Astrocyte (in vitro differentiated cells and primary cell): ENCODE data around the gene RNF145. TPM values are rescaled to one million over a fixed set of nuclear protein-coding genes. Genes with fewer than 3 reads are reported as not detected.
"Not testable (repeated sequence)": the region's sequence is repeated elsewhere in the genome, so short reads cannot be mapped to it uniquely, and the experiment has no call there.

Experiments used
- DNase-seq: peaks from one replicate; pipeline ENCODE4 v3.0.0-alpha.2; 2010; ENCODE audit warnings: low read depth
- FAIRE-seq: peaks from 2 replicates; lab custom pipeline; 2011; peaks lifted over from hg19 to GRCh38; lab: Jason Lieb, UNC
- H2AFZ ChIP-seq: 2 replicates; pipeline ENCODE4 v1.6.0; 2012; ENCODE audit warnings: low read depth, low read length, inconsistent platforms
- H3K27ac ChIP-seq: 2 replicates; pipeline ENCODE4 v1.5.1; 2011; ENCODE audit warnings: low read depth, low read length, inconsistent platforms
- H3K27me3 ChIP-seq: 2 replicates; pipeline ENCODE4 v1.6.0; 2011; ENCODE audit warnings: low read length, inconsistent platforms; ENCODE audit not compliant: insufficient read depth
- H3K36me3 ChIP-seq: 2 replicates; pipeline ENCODE4 v1.5.1; 2011; ENCODE audit warnings: low read length, inconsistent platforms; ENCODE audit not compliant: insufficient read depth
- H3K4me1 ChIP-seq: 2 replicates; pipeline ENCODE4 v1.5.1; 2011; ENCODE audit warnings: low read length, inconsistent platforms; ENCODE audit not compliant: insufficient read depth
- H3K4me2 ChIP-seq: 2 replicates; pipeline ENCODE4 v1.6.0; 2012; ENCODE audit warnings: low read length, inconsistent platforms
- H3K4me3 ChIP-seq: 2 replicates; pipeline ENCODE4 v1.5.1; 2011; ENCODE audit warnings: low read depth, mild to moderate bottlenecking, low read length, inconsistent platforms; ENCODE audit not compliant: insufficient read depth
- H3K79me2 ChIP-seq: 2 replicates; pipeline ENCODE4 v1.6.0; 2012; ENCODE audit warnings: mild to moderate bottlenecking, low read length, inconsistent platforms; ENCODE audit not compliant: insufficient read depth
- H3K9ac ChIP-seq: 2 replicates; pipeline ENCODE4 v1.6.0; 2012; ENCODE audit warnings: mild to moderate bottlenecking, low read length, inconsistent platforms
- H3K9me3 ChIP-seq: 2 replicates; pipeline ENCODE4 v1.5.1; 2012; ENCODE audit warnings: low read depth, mild to moderate bottlenecking, low read length, inconsistent platforms; ENCODE audit not compliant: insufficient read depth
- H4K20me1 ChIP-seq: 2 replicates; pipeline ENCODE4 v1.6.0; 2012; ENCODE audit warnings: low read length, inconsistent platforms; ENCODE audit not compliant: insufficient read depth
- H3K27ac Mint-ChIP-seq: one replicate; pipeline ENCODE4 v1.8.0; 2021; ENCODE audit warnings: mild to moderate bottlenecking, mixed read lengths; ENCODE audit not compliant: unreplicated experiment
- H3K27me3 Mint-ChIP-seq: one replicate; pipeline ENCODE4 v1.8.0; 2021; ENCODE audit warnings: low read depth, mixed read lengths; ENCODE audit not compliant: unreplicated experiment
- H3K36me3 Mint-ChIP-seq: one replicate; pipeline ENCODE4 v1.8.0; 2021; ENCODE audit warnings: low read depth, mixed read lengths; ENCODE audit not compliant: unreplicated experiment
- H3K4me1 Mint-ChIP-seq: one replicate; pipeline ENCODE4 v1.8.0; 2021; ENCODE audit warnings: low read depth, mixed read lengths; ENCODE audit not compliant: unreplicated experiment
- H3K4me3 Mint-ChIP-seq: one replicate; pipeline ENCODE4 v1.8.0; 2021; ENCODE audit warnings: mild to moderate bottlenecking, moderate library complexity, mixed read lengths; ENCODE audit not compliant: unreplicated experiment
- H3K9me3 Mint-ChIP-seq: one replicate; pipeline ENCODE4 v1.8.0; 2021; ENCODE audit warnings: mild to moderate bottlenecking, mixed read lengths; ENCODE audit not compliant: unreplicated experiment
- CTCF ChIP-seq: IDR thresholded peaks from 2 replicates; pipeline ENCODE4 v1.5.1; 2011; ENCODE audit warnings: low read depth, mild to moderate bottlenecking, inconsistent platforms, low read length, moderate library complexity; ENCODE audit not compliant: insufficient read depth
- EZH2 ChIP-seq: IDR thresholded peaks from 2 replicates; pipeline ENCODE4 v1.6.1; 2012; ENCODE audit warnings: mild to moderate bottlenecking, low read length, inconsistent platforms; ENCODE audit not compliant: insufficient read depth
- total RNA-seq: library from RNA; stranded (reverse); gene quantifications from 2 replicates; pipeline ENCODE4 v1.2.1, GENCODE V29; 2021

RNF145 gene
- total RNA-seq, 1 donor from 2014 or later: 54.0 TPM

DNA sequence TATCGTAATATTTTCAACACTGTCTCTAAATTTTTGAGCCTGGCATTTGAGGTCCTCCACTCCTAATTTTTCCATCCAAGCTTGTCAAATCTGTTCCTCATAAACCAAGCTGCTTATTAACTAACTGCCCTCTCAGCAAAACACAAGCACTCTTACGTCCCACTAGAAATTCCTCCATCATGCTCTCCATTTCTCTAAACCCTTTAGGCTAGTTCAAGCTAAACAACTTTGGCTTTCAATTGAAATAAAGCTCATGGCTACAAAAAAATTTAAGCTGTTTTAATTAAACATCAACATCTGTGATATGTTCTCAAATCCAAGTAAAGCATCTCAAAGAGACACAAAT is 45.7 kb downstream of the RNF145 start:
- peaks cover 25% of the 10 kb centered on the region for H3K4me1 Mint-ChIP-seq
- no peak for TF ChIP-seq CTCF
- no peak for TF ChIP-seq EZH2
- H3K27ac Mint-ChIP-seq: peak overlapping the region; percentile 84
- Histone ChIP-seq H2AFZ (no peak overlapping the region), H3K9me3 (no peaks in the 10 kb centered on the region), H3K36me3 (peaks cover 25% of the 10 kb centered on the region), H3K27ac (peak overlapping the region; percentile 88), H3K79me2 (peaks cover 7% of the 10 kb centered on the region), H3K4me1 (peaks cover 12% of the 10 kb centered on the region), H3K4me3 (no peak overlapping the region), H4K20me1 (peaks cover 3% of the 10 kb centered on the region), H3K9ac (peak overlapping the region; percentile 67), H3K27me3 (no peaks in the 10 kb centered on the region), H3K4me2 (peak overlapping the region; percentile 65)
- peaks cover 3% of the 10 kb centered on the region for H3K36me3 Mint-ChIP-seq
- FAIRE-seq: no peak
- H3K27me3 Mint-ChIP-seq: no peaks in the 10 kb centered on the region
- no peak overlapping the region for H3K4me3 Mint-ChIP-seq
- no peak for DNase-seq
- no peaks in the 10 kb centered on the region for H3K9me3 Mint-ChIP-seq

DNA sequence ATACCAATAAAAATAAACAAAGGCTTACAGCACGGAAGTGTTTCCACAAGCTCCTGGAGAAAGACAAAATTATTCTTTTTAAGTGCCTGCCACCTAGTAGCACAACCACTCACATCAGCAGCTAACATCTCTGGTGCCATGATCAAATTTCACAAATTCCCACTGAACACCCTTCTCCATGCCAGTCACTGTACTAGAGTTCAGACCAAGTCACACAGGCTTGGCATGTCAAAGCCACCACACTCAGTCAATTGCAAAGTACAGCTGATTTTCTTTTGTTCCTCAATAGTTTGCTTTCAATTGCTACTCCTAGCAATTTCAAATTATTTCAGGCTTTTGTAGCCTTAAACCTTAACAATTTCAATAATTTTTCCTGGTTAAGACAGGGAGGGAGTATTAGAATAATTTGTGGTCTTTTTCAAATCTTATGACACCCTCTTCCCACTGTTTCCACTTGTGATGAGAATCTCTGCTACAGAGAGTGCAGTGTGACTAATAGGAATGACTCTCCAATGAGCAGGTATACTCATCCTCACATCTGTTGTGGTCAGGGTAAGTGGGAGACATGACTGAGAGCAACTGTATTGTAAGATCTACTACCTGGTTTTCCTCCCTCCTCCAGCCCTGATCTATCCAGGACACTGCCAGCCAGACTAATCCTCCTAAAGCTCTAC is 46.2 kb downstream of the RNF145 start:
- peaks cover 15% of the 10 kb centered on the region for H3K4me1 ChIP-seq
- H2AFZ ChIP-seq: no peak overlapping the region
- no peaks in the 10 kb centered on the region for H3K9me3 ChIP-seq
- no peak overlapping the region for H3K4me3 Mint-ChIP-seq
- peak overlapping the region; percentile 65 for H3K4me2 ChIP-seq
- H3K27ac ChIP-seq: peak overlapping the region; percentile 88
- H4K20me1 ChIP-seq: peaks cover 3% of the 10 kb centered on the region
- FAIRE-seq (peak; percentile 84), DNase-seq (peak; percentile 94)
- peaks cover 4% of the 10 kb centered on the region for H3K36me3 Mint-ChIP-seq
- no peak overlapping the region for H3K4me3 ChIP-seq
- no peaks in the 10 kb centered on the region for H3K9me3 Mint-ChIP-seq
- H3K79me2 ChIP-seq: peaks cover 7% of the 10 kb centered on the region
- H3K36me3 ChIP-seq: peaks cover 29% of the 10 kb centered on the region
- peak overlapping the region; percentile 84 for H3K27ac Mint-ChIP-seq
- no peaks in the 10 kb centered on the region for H3K27me3 Mint-ChIP-seq
- peaks cover 31% of the 10 kb centered on the region for H3K4me1 Mint-ChIP-seq
- H3K9ac ChIP-seq: peak overlapping the region; percentile 67
- no peaks in the 10 kb centered on the region for H3K27me3 ChIP-seq
- TF ChIP-seq EZH2 (no peak), CTCF (no peak)

DNA sequence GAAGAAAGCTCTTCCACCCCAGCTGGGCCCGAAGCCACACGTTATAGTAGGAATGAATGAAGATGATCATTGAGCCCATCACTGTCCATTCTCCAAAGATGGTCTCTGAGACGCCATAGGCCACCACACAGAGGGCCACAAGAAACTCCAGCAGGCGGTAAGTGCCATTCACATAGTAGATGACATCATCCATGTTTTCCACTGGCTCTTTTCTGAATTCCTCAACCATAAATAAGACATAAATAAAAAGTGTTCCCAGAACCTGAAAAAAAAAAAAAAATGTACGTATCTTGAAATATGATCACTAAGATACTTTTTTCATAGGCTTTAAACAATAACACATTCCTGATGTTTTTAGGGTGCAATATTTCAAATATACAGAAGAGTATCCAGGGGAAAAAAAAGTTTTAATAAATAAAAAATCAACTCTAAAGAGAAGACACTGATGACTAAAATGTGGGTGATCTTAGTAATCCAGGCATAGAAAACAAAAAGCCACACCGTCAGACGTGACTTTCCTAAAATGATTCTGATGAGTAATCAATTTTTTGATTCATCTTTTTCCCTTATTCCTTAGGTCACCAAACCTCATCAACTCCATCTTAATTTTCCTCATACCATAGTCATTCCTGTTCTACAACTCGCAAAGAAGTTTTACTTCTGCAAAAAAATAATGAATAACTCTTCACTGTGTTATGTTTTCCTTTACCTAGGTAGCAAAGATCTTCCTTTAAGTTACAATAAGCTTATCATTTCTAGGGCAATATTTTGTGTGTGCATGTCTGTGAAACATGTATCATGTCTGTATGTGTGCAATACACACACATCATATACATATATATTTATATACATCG is 47.8 kb downstream of the RNF145 start:
- Histone ChIP-seq H3K27ac (peak overlapping the region; percentile 25), H3K36me3 (peaks cover 29% of the 10 kb centered on the region), H2AFZ (no peak overlapping the region), H3K9me3 (no peaks in the 10 kb centered on the region), H3K27me3 (no peaks in the 10 kb centered on the region), H3K79me2 (peaks cover 8% of the 10 kb centered on the region), H3K4me1 (peaks cover 15% of the 10 kb centered on the region), H3K4me2 (no peak overlapping the region), H3K9ac (no peak overlapping the region), H4K20me1 (peaks cover 4% of the 10 kb centered on the region), H3K4me3 (no peak overlapping the region)
- Mint-ChIP-seq H3K4me1 (peaks cover 33% of the 10 kb centered on the region), H3K4me3 (no peak overlapping the region), H3K27me3 (no peaks in the 10 kb centered on the region), H3K27ac (peak overlapping the region; percentile 70), H3K36me3 (peaks cover 6% of the 10 kb centered on the region), H3K9me3 (no peaks in the 10 kb centered on the region)
- FAIRE-seq (peak; percentile 50), DNase-seq (no peak)
- no peak for TF ChIP-seq CTCF
- no peak for TF ChIP-seq EZH2

DNA sequence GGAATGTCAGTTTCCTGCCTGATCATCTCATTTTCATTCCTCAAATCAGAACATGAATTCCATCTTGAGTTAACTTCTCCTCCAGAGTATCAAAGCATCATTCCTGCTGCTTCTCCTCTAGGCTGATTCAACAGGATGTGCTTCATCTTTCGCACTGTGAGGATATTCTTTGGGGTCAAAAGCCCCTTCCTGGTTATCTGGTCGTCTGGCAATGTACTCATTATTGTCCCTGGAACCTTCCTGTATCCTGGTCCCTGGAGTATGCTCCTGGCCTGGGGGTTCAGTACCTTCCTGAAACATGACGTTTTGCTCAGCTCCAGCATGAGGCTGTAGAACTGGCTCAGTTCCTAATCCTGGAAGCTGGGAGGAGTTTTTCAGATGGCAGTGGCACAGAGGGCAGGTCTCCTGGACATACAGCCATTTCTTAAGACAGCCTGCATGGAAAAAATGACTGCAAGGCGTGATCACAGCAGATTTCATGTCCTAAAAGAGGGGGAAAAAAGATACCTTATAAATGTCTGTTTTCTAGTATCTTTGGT is 50.7 kb downstream of the RNF145 start:
- not testable (repeated sequence) for H3K4me3 Mint-ChIP-seq, H3K27me3 Mint-ChIP-seq, H3K9me3 ChIP-seq, H3K27me3 ChIP-seq, H3K36me3 Mint-ChIP-seq, H3K27ac Mint-ChIP-seq, DNase-seq, FAIRE-seq, H2AFZ ChIP-seq, H3K9ac ChIP-seq, H3K4me3 ChIP-seq, H3K9me3 Mint-ChIP-seq, H3K79me2 ChIP-seq
- H3K27ac ChIP-seq: peak overlapping the region; percentile 17
- peaks cover 31% of the 10 kb centered on the region for H3K4me1 Mint-ChIP-seq
- H3K36me3 ChIP-seq: peaks cover 40% of the 10 kb centered on the region
- H3K4me1 ChIP-seq: peaks cover 12% of the 10 kb centered on the region
- peak overlapping the region; percentile 9 for H3K4me2 ChIP-seq
- H4K20me1 ChIP-seq: peaks cover 14% of the 10 kb centered on the region
